MM.1S (cell line): ENCODE measurements around the gene MRPS6.

Experiments used
- EZH2 ChIP-seq: fragments of 300-600 bp; sonication (generic); optimal IDR thresholded peaks from 2 replicates; pipeline ENCODE3; 2017; ENCODE audit warnings: low read depth, mild to moderate bottlenecking, antibody characterized with exemption, low read length, mixed read lengths
- EZH2phosphoT487 ChIP-seq: fragments of 300-600 bp; sonication (generic); IDR thresholded peaks from 2 replicates; pipeline ENCODE4 v1.6.1; 2018; ENCODE audit warnings: antibody characterized with exemption, low read length
- TF ChIP-seq, protein P1 (sequence below): fragments of 300-600 bp; sonication (generic); IDR thresholded peaks from 2 replicates; pipeline ENCODE4 v1.5.1; 2016; ENCODE audit warnings: antibody characterized with exemption, low read length, mixed read lengths

DNA sequence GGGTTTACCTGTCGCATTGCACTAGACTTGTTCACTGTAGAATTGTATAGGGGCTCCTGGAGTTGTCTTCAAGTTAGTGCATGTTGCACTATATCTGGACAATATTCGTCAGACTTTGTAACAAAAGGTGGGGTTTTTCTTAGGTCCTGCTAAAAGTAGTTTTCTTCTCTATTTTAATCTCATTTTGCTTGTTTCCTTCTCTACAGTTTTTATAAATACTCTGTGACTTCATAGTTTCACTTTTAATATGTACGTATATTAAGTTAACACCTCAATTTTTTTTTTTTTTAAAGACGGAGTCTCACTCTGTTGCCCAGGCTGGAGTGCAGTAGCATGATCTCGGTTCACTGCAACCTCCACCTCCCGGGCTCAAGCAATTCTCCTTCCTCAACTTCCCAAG lies 26.5 kb upstream of the MRPS6 start:
- TF ChIP-seq, protein P1, sequence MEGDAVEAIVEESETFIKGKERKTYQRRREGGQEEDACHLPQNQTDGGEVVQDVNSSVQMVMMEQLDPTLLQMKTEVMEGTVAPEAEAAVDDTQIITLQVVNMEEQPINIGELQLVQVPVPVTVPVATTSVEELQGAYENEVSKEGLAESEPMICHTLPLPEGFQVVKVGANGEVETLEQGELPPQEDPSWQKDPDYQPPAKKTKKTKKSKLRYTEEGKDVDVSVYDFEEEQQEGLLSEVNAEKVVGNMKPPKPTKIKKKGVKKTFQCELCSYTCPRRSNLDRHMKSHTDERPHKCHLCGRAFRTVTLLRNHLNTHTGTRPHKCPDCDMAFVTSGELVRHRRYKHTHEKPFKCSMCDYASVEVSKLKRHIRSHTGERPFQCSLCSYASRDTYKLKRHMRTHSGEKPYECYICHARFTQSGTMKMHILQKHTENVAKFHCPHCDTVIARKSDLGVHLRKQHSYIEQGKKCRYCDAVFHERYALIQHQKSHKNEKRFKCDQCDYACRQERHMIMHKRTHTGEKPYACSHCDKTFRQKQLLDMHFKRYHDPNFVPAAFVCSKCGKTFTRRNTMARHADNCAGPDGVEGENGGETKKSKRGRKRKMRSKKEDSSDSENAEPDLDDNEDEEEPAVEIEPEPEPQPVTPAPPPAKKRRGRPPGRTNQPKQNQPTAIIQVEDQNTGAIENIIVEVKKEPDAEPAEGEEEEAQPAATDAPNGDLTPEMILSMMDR: no peak
- no peak for TF ChIP-seq EZH2
- no peak for TF ChIP-seq EZH2phosphoT487
